Heart left ventricle (tissue), 16 donors: ENCODE data around the gene UBXN4. TPM values are rescaled to one million over a fixed set of nuclear protein-coding genes. Genes with fewer than 3 reads are reported as not detected.

ENCODE experiments used
- ATAC-seq, 4 donors: fragments of 200-7000 bp; cut with Tn5 transposase; one replicate each; pipeline ENCODE4 v1.9.1; 2020 to 2022; ENCODE audit warnings: moderate library complexity in 4 of 4, mild to moderate bottlenecking in 3 of 4, moderate number of reproducible peaks in 1 of 4
- DNase-seq, 5 donors: peaks; one replicate each; pipeline ENCODE4 v3.0.0-alpha.2; 2020
- H3K27ac ChIP-seq, 12 donors: fragments of 200-600 bp; sonication (generic) in 4 of 12; one replicate each; pipeline versions ENCODE4 v1.5.0 to v1.8.0; 2016 to 2022; ENCODE audit warnings: mild to moderate bottlenecking in 2 of 12
- H3K27me3 ChIP-seq, 9 donors: fragments of 200-600 bp; sonication (generic) in 2 of 9; one replicate each; pipeline versions ENCODE4 v1.5.1 to v1.8.0; 2016 to 2022; ENCODE audit warnings: mild to moderate bottlenecking in 3 of 9
- H3K36me3 ChIP-seq, 9 donors: fragments of 200-600 bp; sonication (generic) in 2 of 9; one replicate each; pipeline versions ENCODE4 v1.5.0 to v1.8.0; 2018 to 2022; ENCODE audit warnings: mild to moderate bottlenecking in 2 of 9
- H3K4me1 ChIP-seq, 12 donors: fragments of 200-600 bp; sonication (generic) in 4 of 12; one replicate each; pipeline versions ENCODE4 v1.5.0 to v1.8.0; 2016 to 2022; ENCODE audit warnings: mild to moderate bottlenecking in 3 of 12
- H3K4me3 ChIP-seq, 12 donors: fragments of 200-600 bp; sonication (generic) in 4 of 12; one replicate each; pipeline versions ENCODE4 v1.5.0 to v1.8.0; 2017 to 2022; ENCODE audit warnings: mild to moderate bottlenecking in 9 of 12, moderate library complexity in 4 of 12
- H3K9me3 ChIP-seq, 12 donors: fragments of 200-600 bp; sonication (generic) in 4 of 12; one replicate each; pipeline versions ENCODE4 v1.5.0 to v1.8.0; 2016 to 2022; ENCODE audit warnings: mild to moderate bottlenecking in 1 of 12
- POLR2A ChIP-seq, 2 donors: fragments of 450-650 bp; IDR thresholded peaks; one replicate each; pipeline ENCODE4 v1.6.1; 2017; ENCODE audit warnings: antibody characterized with exemption in 2 of 2, mild to moderate bottlenecking in 2 of 2, moderate library complexity in 2 of 2
- WGBS, 4 donors: extraction: QIAGEN DNeasy Blood & Tissue Kit in 2 of 4; methylation state at CpG; one replicate each; pipeline versions ENCODE4 v1.1.5 to v1.1.7; 2013 to 2018; 5-methylcytosine and 5-hydroxymethylcytosine counted together
- intact Hi-C, 10 donors: fragments of 100-400 bp; cut with DNase I; formaldehyde crosslinking; loops; one replicate each; pipeline versions ENCODE4 v1.11.1 to v1.14.2; 2022
- polyA plus RNA-seq, 2 donors: library from polyadenylated mRNA; stranded (reverse); fragments of 200-250 nt; gene quantifications; one replicate each; pipeline ENCODE4 v1.2.3, GENCODE V29; 2013
- total RNA-seq, 9 donors: library from RNA; depleted of rRNA in 2 of 9; stranded (reverse); fragments of >200 nt in 2 of 9; fragmentation: NEBNext Ultra II Directional in 3 of 9; extraction: Animal tissue kit (Norgen Biotek cat#: 25700) in 3 of 9; gene quantifications; one replicate each; pipeline versions ENCODE4 v1.1.0 to v1.2.4, GENCODE V29; 2016 to 2023
- TF ChIP-seq, protein P1 (sequence below), 12 donors: fragments of 200-600 bp; sonication (generic) in 4 of 12; IDR thresholded peaks; one replicate each; pipeline versions ENCODE4 v1.5.0 to v1.8.0; 2018 to 2022; ENCODE audit warnings: antibody characterized with exemption in 12 of 12, mild to moderate bottlenecking in 5 of 12
- donor health status: ischemic (EF 13 %, LVEDD 7.1; RV severe dilation, severe dysfunction).
- donor health status: healthy with polysubstance abuse.
- donor health status: DM: no; HTN: yes; CAD: no.
- donor health status: DM: no; HTN: no; CAD: no.
- donor health status: ischemic (EF 25% LVEDD 6.9; RV normal size, moderate dysfunction).
- donor health status: ischemic (EF 25% LVEDD 5.7; RV mildly dilated, moderate dysfunction).
- donor health status: healthy.
- donor health status: DM: yes; HTN: yes; CAD: no.
- donor health status: ischemic (EF 35%, LVEDD 5.7; RV mildly dilated, moderate dysfunction).
- donor health status: nonischemic (EF 11% LVEDD 7.7; RV severe dilation, severe dysfunction).
- donor health status: DM: yes; HTN: yes; CAD: no.
- donor health status: PGD.
- donor health status: ischemic (EF 29% LVEDD 5.4; RV normal size, mild dysfunction).
- donor health status: nonischemic (EF 23%, LVEDD 6.1; RV moderate dilation, normal function).

UBXN4 gene
- total and polyA plus RNA-seq, 11 donors, result 28.2 to 90.5 (median 54.6) TPM

DNA sequence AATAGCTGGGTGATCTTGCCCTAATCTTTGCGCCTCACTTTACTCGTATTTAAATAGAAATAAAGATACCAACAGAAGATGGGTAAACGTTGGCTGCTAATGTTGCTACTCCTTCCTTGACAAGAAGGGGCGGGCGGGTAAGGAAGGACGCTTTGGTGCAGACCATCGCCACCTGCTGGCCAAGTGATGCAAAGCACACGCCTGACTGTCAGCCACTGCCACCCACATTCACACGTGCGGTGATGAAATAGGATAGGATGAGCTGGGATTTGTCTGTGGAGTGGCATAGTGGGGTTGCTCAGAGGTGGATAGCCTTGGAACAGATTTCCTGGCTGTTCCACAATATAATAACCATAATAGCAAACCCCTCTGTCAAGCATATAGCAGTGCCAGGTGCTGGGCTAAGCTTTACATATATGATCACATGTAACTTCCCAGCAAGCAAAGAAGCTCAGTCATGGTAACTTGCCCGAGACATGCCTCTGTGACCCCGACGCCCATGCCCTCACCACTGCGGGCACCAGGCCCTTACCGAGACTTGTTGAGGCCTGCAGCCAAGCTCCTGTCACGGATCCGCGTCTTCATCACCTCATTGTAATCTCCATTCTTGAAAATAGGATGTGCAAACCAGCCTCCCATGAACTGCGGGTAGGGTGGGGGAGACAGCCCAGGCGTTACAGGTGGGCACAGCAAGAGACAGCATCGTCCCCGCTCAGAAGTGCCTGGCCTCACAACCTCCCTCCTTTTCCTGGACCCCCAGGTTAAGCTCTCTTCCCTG is 56.0 kb downstream of the UBXN4 start:
- Histone ChIP-seq H3K4me3 (no peak overlapping the region), H3K27ac (peak overlapping the region in 1 of 12 donors; percentile 25), H3K4me1 (peaks cover 0 to 11% (median 0%) of the 10 kb centered on the region in 12 donors), H3K36me3 (no peaks in the 10 kb centered on the region), H3K9me3 (peaks cover 0 to 17% (median 2%) of the 10 kb centered on the region in 12 donors), H3K27me3 (no peaks in the 10 kb centered on the region)
- intact Hi-C loops, result loop anchor here in 2 of 10 donors (5.0 to 10.0 kb wide), 2 partner anchors 795 to 803 kb away; no protein-coding TSS in a partner anchor
- TF ChIP-seq POLR2A (IDR thresholded peaks at IDR 0.05), result no peak
- TF ChIP-seq, protein P1, sequence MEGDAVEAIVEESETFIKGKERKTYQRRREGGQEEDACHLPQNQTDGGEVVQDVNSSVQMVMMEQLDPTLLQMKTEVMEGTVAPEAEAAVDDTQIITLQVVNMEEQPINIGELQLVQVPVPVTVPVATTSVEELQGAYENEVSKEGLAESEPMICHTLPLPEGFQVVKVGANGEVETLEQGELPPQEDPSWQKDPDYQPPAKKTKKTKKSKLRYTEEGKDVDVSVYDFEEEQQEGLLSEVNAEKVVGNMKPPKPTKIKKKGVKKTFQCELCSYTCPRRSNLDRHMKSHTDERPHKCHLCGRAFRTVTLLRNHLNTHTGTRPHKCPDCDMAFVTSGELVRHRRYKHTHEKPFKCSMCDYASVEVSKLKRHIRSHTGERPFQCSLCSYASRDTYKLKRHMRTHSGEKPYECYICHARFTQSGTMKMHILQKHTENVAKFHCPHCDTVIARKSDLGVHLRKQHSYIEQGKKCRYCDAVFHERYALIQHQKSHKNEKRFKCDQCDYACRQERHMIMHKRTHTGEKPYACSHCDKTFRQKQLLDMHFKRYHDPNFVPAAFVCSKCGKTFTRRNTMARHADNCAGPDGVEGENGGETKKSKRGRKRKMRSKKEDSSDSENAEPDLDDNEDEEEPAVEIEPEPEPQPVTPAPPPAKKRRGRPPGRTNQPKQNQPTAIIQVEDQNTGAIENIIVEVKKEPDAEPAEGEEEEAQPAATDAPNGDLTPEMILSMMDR (IDR thresholded peaks at IDR 0.05), result peak; percentile 70 to 93 (median 88)
- peak; percentile 63 to 78 (median 74) for DNase-seq
- WGBS, 4 donors, result 25 to 40% (median 35%) methylated on average over 22 of the region's 22 CpGs
- peak; percentile 48 to 85 (median 82) for ATAC-seq

DNA sequence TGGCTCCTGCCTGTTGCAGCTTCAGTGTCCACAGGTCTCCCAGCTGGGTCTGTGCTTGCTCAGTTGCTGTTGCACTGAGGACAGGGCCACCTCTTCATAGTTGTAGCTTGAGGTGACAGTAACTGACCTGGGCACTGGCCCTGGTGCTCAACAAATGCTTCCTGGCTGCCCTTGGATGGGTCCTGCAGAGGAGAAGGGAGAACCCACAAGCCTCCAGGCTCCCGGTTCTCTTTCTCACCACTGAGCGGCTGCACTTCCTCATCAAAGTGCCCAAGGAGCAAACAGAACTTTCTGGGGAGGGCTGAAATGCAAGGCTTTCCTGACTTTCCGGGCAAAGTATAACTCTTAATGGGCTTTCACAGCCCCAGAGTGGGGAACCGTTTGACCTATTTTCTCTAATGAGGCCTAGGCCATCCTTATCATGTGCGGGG is 56.6 kb downstream of the UBXN4 start:
- no peak for TF ChIP-seq POLR2A (IDR thresholded peaks at IDR 0.05)
- TF ChIP-seq, protein P1 (IDR thresholded peaks at IDR 0.05), result no peak
- Histone ChIP-seq H3K4me1 (peaks cover 0 to 11% (median 0%) of the 10 kb centered on the region in 12 donors), H3K36me3 (no peaks in the 10 kb centered on the region), H3K27me3 (no peaks in the 10 kb centered on the region), H3K27ac (no peak overlapping the region), H3K4me3 (no peak overlapping the region), H3K9me3 (peaks cover 0 to 17% (median 2%) of the 10 kb centered on the region in 12 donors)
- WGBS, 4 donors, result 68 to 89% (median 72%) methylated on average over 4 to 5 of the region's 5 CpGs
- intact Hi-C loops, result loop anchor here in 2 of 10 donors (5.0 to 10.0 kb wide), 2 partner anchors 796 to 803 kb away; no protein-coding TSS in a partner anchor
- ATAC-seq, result peak in 2 of 4 donors; percentile 10 to 14
- no peak for DNase-seq

DNA sequence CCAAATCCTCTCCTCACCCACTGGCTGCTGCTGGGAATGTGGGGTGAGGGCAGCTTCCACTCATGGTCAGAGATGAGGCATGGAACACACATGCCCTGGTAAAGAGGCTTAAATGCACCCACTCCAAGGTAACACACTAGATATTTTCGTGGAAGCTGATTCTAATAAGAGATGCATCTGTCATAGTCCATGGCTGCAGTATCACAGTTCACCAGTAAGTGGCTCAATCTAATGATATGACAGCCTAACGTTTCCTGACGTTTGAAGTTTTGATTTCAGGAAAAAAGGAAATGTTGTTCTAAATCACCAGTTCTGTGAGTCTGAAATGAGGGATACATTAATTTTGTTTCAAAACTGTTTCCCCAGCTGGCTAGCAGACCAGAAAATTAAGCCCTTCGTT is 57.1 kb downstream of the UBXN4 start:
- H3K4me1 ChIP-seq, result peaks cover 0 to 11% (median 0%) of the 10 kb centered on the region in 12 donors
- TF ChIP-seq POLR2A (IDR thresholded peaks at IDR 0.05), result no peak
- TF ChIP-seq, protein P1 (IDR thresholded peaks at IDR 0.05), result peak in 4 of 12 donors; percentile 8 to 32 (median 24)
- 16 to 34% (median 25%) methylated on average over 4 of the region's 4 CpGs for WGBS, 4 donors
- ATAC-seq (no peak), DNase-seq (no peak)
- H3K36me3 ChIP-seq, result no peaks in the 10 kb centered on the region
- H3K9me3 ChIP-seq, result peaks cover 0 to 17% (median 2%) of the 10 kb centered on the region in 12 donors
- intact Hi-C loops, result loop anchor here in 2 of 10 donors (5.0 to 10.0 kb wide), 2 partner anchors 796 to 804 kb away; no protein-coding TSS in a partner anchor
- no peak overlapping the region for H3K27ac ChIP-seq
- H3K27me3 ChIP-seq, result no peaks in the 10 kb centered on the region
- no peak overlapping the region for H3K4me3 ChIP-seq

DNA sequence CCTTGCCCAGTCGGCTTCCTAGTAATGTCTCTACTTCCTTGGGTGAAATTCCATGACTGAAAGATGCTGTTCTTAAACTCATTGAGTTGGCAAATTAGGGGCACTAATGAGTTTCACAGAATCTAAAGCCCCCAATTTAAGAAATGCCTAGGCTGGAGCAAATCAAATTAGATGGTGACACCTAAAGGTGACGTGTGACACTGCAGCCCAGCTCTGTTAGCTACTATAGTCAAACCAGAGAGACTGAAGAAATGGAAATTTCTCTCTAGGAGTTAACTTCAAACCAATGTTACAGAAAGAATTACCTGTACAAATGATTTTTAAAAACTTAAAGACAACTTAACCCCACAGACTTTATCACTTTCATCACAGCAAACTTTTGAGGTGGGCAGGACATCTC is 58.1 kb downstream of the UBXN4 start:
- Histone ChIP-seq H3K4me1 (peaks cover 0 to 11% (median 0%) of the 10 kb centered on the region in 12 donors), H3K27ac (no peak overlapping the region), H3K4me3 (no peak overlapping the region), H3K27me3 (no peaks in the 10 kb centered on the region), H3K36me3 (no peaks in the 10 kb centered on the region), H3K9me3 (peaks cover 0 to 17% (median 2%) of the 10 kb centered on the region in 12 donors)
- 33 to 79% (median 56%) methylated on average over 2 of the region's 2 CpGs for WGBS, 4 donors
- ATAC-seq (no peak), DNase-seq (no peak)
- TF ChIP-seq POLR2A (IDR thresholded peaks at IDR 0.05), result no peak
- TF ChIP-seq, protein P1 (IDR thresholded peaks at IDR 0.05), result no peak
- intact Hi-C loops, result loop anchor here in 2 of 10 donors (5.0 to 10.0 kb wide), 2 partner anchors 797 to 805 kb away; no protein-coding TSS in a partner anchor
